Measurements from ENCODE around the gene SPINK2.

GRCh38 chr4:56764775-56765174, 56.7 kb downstream of the SPINK2 start:
- no peak for TF ChIP-seq POLR2AphosphoS5 (IDR thresholded peaks at IDR 0.05; ENCODE audit: low read depth, low read length)
- no peak for TF ChIP-seq REST (IDR thresholded peaks at IDR 0.05; ENCODE audit: insufficient read depth in 1 of 2, low read depth in 2 of 2, low read length in 2 of 2)
- TF ChIP-seq SIN3A (IDR thresholded peaks at IDR 0.05; ENCODE audit: borderline replicate concordance, insufficient read depth, low read length): no peak
- no peak for TF ChIP-seq TAF1 (IDR thresholded peaks at IDR 0.05; ENCODE audit: borderline replicate concordance, insufficient read depth, low read length)
- no peak for TF ChIP-seq FOXP2 (optimal IDR thresholded peaks at IDR 0.05; ENCODE audit: borderline replicate concordance, extremely low read depth, extremely low read length, insufficient read depth)

Data from PFSK-1 (cell line).